Lung (tissue), 12 donors: ENCODE measurements around the gene NLGN1. TPM values are rescaled to one million over a fixed set of nuclear protein-coding genes. Genes with fewer than 3 reads are reported as not detected.
"Not testable (repeated sequence)": the region's sequence is repeated elsewhere in the genome, so short reads cannot be mapped to it uniquely, and the experiment has no call there.

Experiments used
- ATAC-seq: fragments of 200-7000 bp; cut with Tn5 transposase; one replicate; pipeline ENCODE4 v1.9.1; 2020; ENCODE audit warnings: moderate number of reproducible peaks; ENCODE audit not compliant: insufficient read depth, low FRiP score
- DNase-seq, 3 donors: peaks; one replicate each; pipeline ENCODE4 v3.0.0-alpha.2; 2013 to 2017
- H3K27ac ChIP-seq, 2 donors: one replicate each; pipeline ENCODE4 v1.5.1; 2013; ENCODE audit warnings: mild to moderate bottlenecking in 2 of 2, moderate library complexity in 2 of 2, control low read depth in 1 of 2, inconsistent platforms in 1 of 2, low read depth in 1 of 2, low read length in 1 of 2
- H3K27me3 ChIP-seq, 3 donors: one replicate each; pipeline ENCODE4 v1.5.1; 2013; ENCODE audit warnings: low read length in 2 of 3; ENCODE audit not compliant: control insufficient read depth in 3 of 3, insufficient read depth in 3 of 3
- H3K36me3 ChIP-seq, 4 donors: one replicate each; pipeline ENCODE4 v1.5.1; 2013; ENCODE audit warnings: low read length in 4 of 4, mild to moderate bottlenecking in 1 of 4, moderate library complexity in 1 of 4; ENCODE audit not compliant: control insufficient read depth in 4 of 4, insufficient read depth in 4 of 4
- H3K4me1 ChIP-seq, 5 donors: one replicate each; pipeline ENCODE4 v1.5.1; 2013; ENCODE audit warnings: low read length in 5 of 5, mild to moderate bottlenecking in 2 of 5, moderate library complexity in 1 of 5; ENCODE audit not compliant: control insufficient read depth in 5 of 5, insufficient read depth in 5 of 5
- H3K4me3 ChIP-seq: one replicate; pipeline ENCODE4 v1.5.1; 2013; ENCODE audit warnings: mild to moderate bottlenecking, control low read depth, moderate library complexity
- H3K9ac ChIP-seq, 2 donors: one replicate each; pipeline ENCODE4 v1.5.1; 2013; ENCODE audit warnings: low read length in 2 of 2, control low read depth in 1 of 2; ENCODE audit not compliant: insufficient read depth in 1 of 2
- H3K9me3 ChIP-seq, 4 donors: one replicate each; pipeline ENCODE4 v1.5.1; 2013; ENCODE audit warnings: low read length in 3 of 4, mild to moderate bottlenecking in 1 of 4, moderate library complexity in 1 of 4; ENCODE audit not compliant: control insufficient read depth in 4 of 4, insufficient read depth in 3 of 4
- CTCF ChIP-seq: IDR thresholded peaks from 2 replicates; pipeline ENCODE4 v1.5.1; 2012; ENCODE audit warnings: mild to moderate bottlenecking; ENCODE audit errors: control extremely low read depth, extremely low read depth
- WGBS, 2 donors: extraction: QIAGEN DNeasy Blood & Tissue Kit; methylation state at CpG; one replicate each; pipeline ENCODE4 v1.1.7; 2013; 5-methylcytosine and 5-hydroxymethylcytosine counted together
- polyA plus RNA-seq, 2 donors: library from polyadenylated mRNA; stranded (reverse); fragments of 200-250 nt; gene quantifications; one replicate each; pipeline ENCODE4 v1.2.1, GENCODE V29; 2013
- total RNA-seq, 2 donors: library from RNA; depleted of rRNA in 1 of 2; stranded (reverse); fragments of >200 nt in 1 of 2; gene quantifications; one replicate each; pipeline ENCODE4 v1.2.1, GENCODE V29; 2014 to 2021
- donor health status: control.
- donor health status: control.
- donor health status: Bipolar disorder and iron deficiency.
- donor health status: healthy.
- donor health status: DM: yes; HTN: yes; CAD: no.

The NLGN1 gene
- total and polyA plus RNA-seq, 4 donors = 0.24 to 22.2 (median 1.9) TPM

DNA sequence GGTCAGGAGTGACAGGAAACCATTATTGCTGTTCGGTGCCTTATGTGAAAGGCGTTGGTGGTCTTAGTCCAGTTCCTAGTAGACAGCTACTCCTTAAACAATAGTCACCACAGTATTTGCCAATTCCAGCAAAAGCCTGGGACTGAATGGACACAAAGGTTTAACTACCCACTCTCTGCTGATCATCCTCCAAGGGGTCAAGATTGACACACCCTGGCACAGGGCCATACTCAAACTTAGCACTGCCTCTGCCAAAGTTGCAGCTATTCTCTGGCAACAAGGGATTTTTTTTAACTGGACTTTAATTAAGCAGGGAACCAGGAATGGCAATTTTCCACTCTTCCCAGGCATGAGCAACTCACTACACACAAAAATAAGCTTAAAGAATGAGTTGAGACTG, 193.9 kb downstream of the NLGN1 start:
- 83 to 93% methylated on average over 2 of the region's 2 CpGs for WGBS, 2 donors
- H3K4me3 ChIP-seq = no peak overlapping the region

GRCh38 chr3:173594881-173595280, 197.3 kb downstream of the NLGN1 start:
- WGBS, 2 donors = 52 to 64% methylated on average over 3 of the region's 3 CpGs
- H3K9me3 ChIP-seq, H3K4me3 ChIP-seq, H3K9ac ChIP-seq, H3K36me3 ChIP-seq, DNase-seq, H3K27ac ChIP-seq, ATAC-seq, H3K27me3 ChIP-seq, H3K4me1 ChIP-seq: not testable (repeated sequence)

More for the DNA sequence above, 193.9 kb downstream of the NLGN1 start:
- H3K36me3 ChIP-seq = no peaks in the 10 kb centered on the region
- peaks cover 0 to 2% (median 0%) of the 10 kb centered on the region in 3 donors for H3K27me3 ChIP-seq
- no peak overlapping the region for H3K9ac ChIP-seq
- no peak for TF ChIP-seq CTCF
- DNase-seq = no peak
- H3K4me1 ChIP-seq = peaks cover 0 to 5% (median 0%) of the 10 kb centered on the region in 5 donors
- no peak for ATAC-seq
- H3K27ac ChIP-seq = no peak overlapping the region
- no peaks in the 10 kb centered on the region for H3K9me3 ChIP-seq

DNA sequence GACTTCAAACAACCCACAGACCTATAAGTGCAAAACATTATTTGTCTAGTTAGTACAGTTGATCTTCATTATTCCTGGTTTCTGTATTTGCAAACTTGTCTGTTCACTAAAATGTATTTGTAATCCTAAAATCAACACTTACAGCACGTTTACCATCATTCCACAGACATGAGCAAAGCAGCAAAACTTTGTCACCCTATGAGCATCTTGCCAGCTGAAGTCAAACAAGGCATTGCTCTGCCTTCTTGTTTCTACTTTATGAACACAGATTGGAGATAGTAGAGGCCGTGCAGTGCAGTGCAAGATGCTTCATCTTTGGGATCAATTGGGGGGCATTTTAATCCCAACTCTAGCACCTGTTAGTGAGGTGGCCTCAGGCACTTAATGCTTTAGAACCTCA, 202.1 kb downstream of the NLGN1 start:
- H3K9ac ChIP-seq = no peak overlapping the region
- no peak for ATAC-seq

GRCh38 chr3:173614522-173614921, 217.0 kb downstream of the NLGN1 start:
- no peaks in the 10 kb centered on the region for H3K36me3 ChIP-seq
- no peaks in the 10 kb centered on the region for H3K9me3 ChIP-seq
- no peak overlapping the region for H3K27ac ChIP-seq
- H3K9ac ChIP-seq = no peak overlapping the region
- H3K4me1 ChIP-seq = peaks cover 0 to 4% (median 1%) of the 10 kb centered on the region in 5 donors
- no peak for TF ChIP-seq CTCF
- ATAC-seq (no peak), DNase-seq (no peak)
- no peaks in the 10 kb centered on the region for H3K27me3 ChIP-seq
- no peak overlapping the region for H3K4me3 ChIP-seq

More for the DNA sequence above, 202.1 kb downstream of the NLGN1 start:
- no peak for TF ChIP-seq CTCF
- DNase-seq = peak in 1 of 3 donors; percentile 19
- Histone ChIP-seq H3K27me3 (no peaks in the 10 kb centered on the region), H3K9me3 (no peaks in the 10 kb centered on the region), H3K4me1 (no peaks in the 10 kb centered on the region), H3K4me3 (no peak overlapping the region), H3K36me3 (peaks cover 0 to 2% (median 0%) of the 10 kb centered on the region in 4 donors), H3K27ac (no peak overlapping the region)
- 55 to 77% methylated on average over 2 of the region's 2 CpGs for WGBS, 2 donors
